ENCODE data around the gene TUSC2.

Gene TUSC2

GRCh38 chr3:50302095-50303012 is 25.7 kb downstream of the TUSC2 start:
- peaks cover 13% of the 10 kb centered on the region; the same call in 1 of the 2 replicates for H3K79me2 ChIP-seq (ENCODE audit: insufficient read depth, low read length)
- peaks cover 3% of the 10 kb centered on the region for H4K20me1 ChIP-seq (ENCODE audit: insufficient read depth, low read length, poor library complexity, severe bottlenecking)
- TF ChIP-seq, protein P1, sequence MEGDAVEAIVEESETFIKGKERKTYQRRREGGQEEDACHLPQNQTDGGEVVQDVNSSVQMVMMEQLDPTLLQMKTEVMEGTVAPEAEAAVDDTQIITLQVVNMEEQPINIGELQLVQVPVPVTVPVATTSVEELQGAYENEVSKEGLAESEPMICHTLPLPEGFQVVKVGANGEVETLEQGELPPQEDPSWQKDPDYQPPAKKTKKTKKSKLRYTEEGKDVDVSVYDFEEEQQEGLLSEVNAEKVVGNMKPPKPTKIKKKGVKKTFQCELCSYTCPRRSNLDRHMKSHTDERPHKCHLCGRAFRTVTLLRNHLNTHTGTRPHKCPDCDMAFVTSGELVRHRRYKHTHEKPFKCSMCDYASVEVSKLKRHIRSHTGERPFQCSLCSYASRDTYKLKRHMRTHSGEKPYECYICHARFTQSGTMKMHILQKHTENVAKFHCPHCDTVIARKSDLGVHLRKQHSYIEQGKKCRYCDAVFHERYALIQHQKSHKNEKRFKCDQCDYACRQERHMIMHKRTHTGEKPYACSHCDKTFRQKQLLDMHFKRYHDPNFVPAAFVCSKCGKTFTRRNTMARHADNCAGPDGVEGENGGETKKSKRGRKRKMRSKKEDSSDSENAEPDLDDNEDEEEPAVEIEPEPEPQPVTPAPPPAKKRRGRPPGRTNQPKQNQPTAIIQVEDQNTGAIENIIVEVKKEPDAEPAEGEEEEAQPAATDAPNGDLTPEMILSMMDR (conservative IDR thresholded peaks at IDR 0.05; ENCODE audit: low read length) = no peak
- no peak for TF ChIP-seq EZH2phosphoT487 (IDR thresholded peaks at IDR 0.05; ENCODE audit: borderline replicate concordance)
- H3K36me3 ChIP-seq (ENCODE audit: insufficient read depth, low read length) = no peaks in the 10 kb centered on the region
- H3K4me3 ChIP-seq (ENCODE audit: low read length, poor library complexity, severe bottlenecking) = no peak overlapping the region
- H2AFZ ChIP-seq (ENCODE audit: low read length) = no peak overlapping the region
- H3F3A ChIP-seq (ENCODE audit: low read depth) = no peaks in the 10 kb centered on the region
- no peak overlapping the region for H3K4me2 ChIP-seq (ENCODE audit: low read depth, low read length, poor library complexity, severe bottlenecking)
- peaks cover 16% of the 10 kb centered on the region for H3K4me1 ChIP-seq (ENCODE audit: insufficient read depth, low read length, poor library complexity, severe bottlenecking)
- H3K9me3 ChIP-seq (ENCODE audit: insufficient read depth, low read depth, low read length) = no peaks in the 10 kb centered on the region
- H3K27me3 ChIP-seq (ENCODE audit: insufficient read depth, low read length, poor library complexity, severe bottlenecking) = no peaks in the 10 kb centered on the region
- no peaks in the 10 kb centered on the region for H3K9me2 ChIP-seq (replicated peaks; ENCODE audit: low read depth, low read length)
- H3K9ac ChIP-seq (ENCODE audit: low read depth, low read length, poor library complexity, severe bottlenecking) = no peak overlapping the region

DNA sequence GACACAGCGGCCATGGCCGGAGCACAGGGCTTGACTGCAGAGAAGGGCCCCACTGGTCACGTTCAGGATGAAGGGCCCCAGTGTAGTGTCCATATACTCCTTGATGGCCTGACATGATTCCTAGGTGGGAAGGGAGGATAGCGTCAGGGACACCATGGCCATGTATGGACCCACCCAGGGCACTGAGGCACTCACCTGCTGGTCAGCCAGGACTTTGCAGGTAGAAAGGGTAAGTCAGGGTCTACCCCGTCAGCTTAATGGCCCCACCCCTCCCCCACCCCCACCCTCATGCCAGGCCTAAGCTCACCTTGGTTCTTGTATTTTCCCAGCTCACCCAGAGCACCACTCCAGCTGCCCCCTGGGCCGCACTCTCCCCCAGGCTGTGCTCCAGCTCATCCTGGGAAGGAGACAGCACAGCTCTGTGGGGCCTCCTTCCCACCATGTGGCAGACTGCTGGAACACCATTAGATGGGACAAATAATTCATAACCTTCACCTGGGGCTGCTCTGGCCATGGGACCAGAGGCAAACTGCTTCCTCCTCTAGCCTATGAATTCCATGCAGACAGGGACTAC is 27.3 kb downstream of the TUSC2 start:
- Histone ChIP-seq H3K79me2 (ENCODE audit: insufficient read depth, low read length) (peaks cover 19% of the 10 kb centered on the region; the same call in 1 of the 2 replicates), H3K9ac (ENCODE audit: low read depth, low read length, poor library complexity, severe bottlenecking) (peak overlapping the region; percentile 82), H3K4me1 (ENCODE audit: insufficient read depth, low read length, poor library complexity, severe bottlenecking) (peaks cover 17% of the 10 kb centered on the region), H3K4me2 (ENCODE audit: low read depth, low read length, poor library complexity, severe bottlenecking) (peak overlapping the region; percentile 92), H4K20me1 (ENCODE audit: insufficient read depth, low read length, poor library complexity, severe bottlenecking) (peaks cover 3% of the 10 kb centered on the region), H2AFZ (ENCODE audit: low read length) (no peak overlapping the region), H3K27me3 (ENCODE audit: insufficient read depth, low read length, poor library complexity, severe bottlenecking) (no peaks in the 10 kb centered on the region), H3K36me3 (ENCODE audit: insufficient read depth, low read length) (no peaks in the 10 kb centered on the region), H3K4me3 (ENCODE audit: low read length, poor library complexity, severe bottlenecking) (peak overlapping the region; percentile 78), H3K9me3 (ENCODE audit: insufficient read depth, low read depth, low read length) (no peaks in the 10 kb centered on the region), H3K9me2 (replicated peaks; ENCODE audit: low read depth, low read length) (no peaks in the 10 kb centered on the region), H3F3A (ENCODE audit: low read depth) (no peaks in the 10 kb centered on the region)
- TF ChIP-seq EZH2phosphoT487 (IDR thresholded peaks at IDR 0.05; ENCODE audit: borderline replicate concordance) = no peak
- TF ChIP-seq, protein P1 (conservative IDR thresholded peaks at IDR 0.05; ENCODE audit: low read length) = no peak

DNA sequence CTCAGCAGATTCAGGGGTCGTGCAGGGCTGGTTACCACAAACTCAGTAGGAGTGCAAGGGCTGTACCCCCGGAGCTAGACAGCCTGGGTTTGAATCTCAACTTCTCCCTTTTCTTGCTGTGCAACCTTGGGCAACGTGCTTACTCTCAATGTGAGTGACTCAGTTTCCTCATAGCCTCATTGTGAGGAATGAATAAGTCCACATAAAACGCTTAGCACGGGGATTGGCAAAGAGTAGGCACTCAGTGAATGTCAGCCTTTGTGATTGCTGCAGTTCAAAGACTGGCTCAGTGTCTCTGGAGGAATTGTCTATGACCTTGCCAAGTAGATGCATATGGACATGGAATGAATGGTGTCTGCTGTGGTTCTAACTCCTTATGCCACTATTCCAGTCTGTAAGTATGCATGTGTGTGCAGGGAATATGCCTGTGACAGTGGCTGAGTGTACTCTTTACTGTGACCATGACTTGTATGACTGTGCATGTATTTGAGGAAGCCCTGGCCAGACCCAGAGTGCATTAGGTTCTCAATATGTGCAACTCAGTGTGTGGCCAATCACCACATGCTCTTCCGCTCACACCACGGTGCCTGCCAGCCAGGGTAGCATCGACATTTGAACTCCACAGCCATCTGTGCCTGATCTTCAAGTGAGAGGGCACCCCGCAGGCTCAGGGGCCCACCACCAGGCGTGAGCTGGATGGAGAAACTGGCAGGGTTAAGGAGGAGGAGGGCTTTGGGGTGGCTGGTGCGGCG is 27.9 kb downstream of the TUSC2 start:
- peak overlapping the region; percentile 92 for H2AFZ ChIP-seq (ENCODE audit: low read length)
- no peak for TF ChIP-seq EZH2phosphoT487 (IDR thresholded peaks at IDR 0.05; ENCODE audit: borderline replicate concordance)
- TF ChIP-seq, protein P1 (conservative IDR thresholded peaks at IDR 0.05; ENCODE audit: low read length) = no peak

More for the DNA sequence above, 27.9 kb downstream of the TUSC2 start:
- Histone ChIP-seq H3K27me3 (ENCODE audit: insufficient read depth, low read length, poor library complexity, severe bottlenecking) (no peaks in the 10 kb centered on the region), H3K4me1 (ENCODE audit: insufficient read depth, low read length, poor library complexity, severe bottlenecking) (peaks cover 17% of the 10 kb centered on the region), H3K9ac (ENCODE audit: low read depth, low read length, poor library complexity, severe bottlenecking) (peak overlapping the region; percentile 82), H3K9me3 (ENCODE audit: insufficient read depth, low read depth, low read length) (no peaks in the 10 kb centered on the region), H3K79me2 (ENCODE audit: insufficient read depth, low read length) (peaks cover 19% of the 10 kb centered on the region; the same call in 1 of the 2 replicates), H3F3A (ENCODE audit: low read depth) (no peaks in the 10 kb centered on the region), H4K20me1 (ENCODE audit: insufficient read depth, low read length, poor library complexity, severe bottlenecking) (peaks cover 3% of the 10 kb centered on the region), H3K9me2 (replicated peaks; ENCODE audit: low read depth, low read length) (no peaks in the 10 kb centered on the region), H3K4me2 (ENCODE audit: low read depth, low read length, poor library complexity, severe bottlenecking) (peak overlapping the region; percentile 92), H3K36me3 (ENCODE audit: insufficient read depth, low read length) (no peaks in the 10 kb centered on the region), H3K4me3 (ENCODE audit: low read length, poor library complexity, severe bottlenecking) (peak overlapping the region; percentile 78)
